ENCODE measurements around the gene PCDHGA10. TPM values are rescaled to one million over a fixed set of nuclear protein-coding genes. Genes with fewer than 3 reads are reported as not detected.
"Not testable (repeated sequence)": the region's sequence is repeated elsewhere in the genome, so short reads cannot be mapped to it uniquely, and the experiment has no call there.

PCDHGA10 gene
- total and polyA plus RNA-seq, 2 donors: 1.6 to 12.3 TPM

- DNase-seq (ENCODE audit: extremely low spot score): no peak
- no peak overlapping the region for H3K4me3 ChIP-seq (ENCODE audit: low read depth, low read length)
- WGBS: 50% methylated on average over 43 of the region's 43 CpGs
- H3K27ac ChIP-seq (ENCODE audit: low read depth): no peak overlapping the region
- no peaks in the 10 kb centered on the region for H3K4me1 ChIP-seq (ENCODE audit: insufficient read depth)
- H3K36me3 ChIP-seq (ENCODE audit: insufficient read depth): no peaks in the 10 kb centered on the region
Measured at GRCh38 chr5:141384471-141385267, 28.1 kb upstream of the PCDHGA10 start.

- WGBS: 9% methylated on average over 19 of the region's 40 CpGs
- not testable (repeated sequence) for H3K27ac ChIP-seq (ENCODE audit: low read depth); H3K36me3 ChIP-seq (ENCODE audit: insufficient read depth); H3K4me1 ChIP-seq (ENCODE audit: insufficient read depth); DNase-seq (ENCODE audit: extremely low spot score)
- H3K4me3 ChIP-seq (ENCODE audit: low read depth, low read length): peak within 1 kb of the TSS; percentile 23
Measured at GRCh38 chr5:141387557-141388311, 25.1 kb upstream of the PCDHGA10 start, which contains the start of gene PCDHGB4. Gene PCDHGB4, plus strand, starts transcription at chr5:141387698. Its CDS starts 187 bp downstream, at chr5:141387885.

GRCh38 chr5:141388661-141389060 lies 24.1 kb upstream of the PCDHGA10 start:
- H3K4me1 ChIP-seq (ENCODE audit: insufficient read depth): no peaks in the 10 kb centered on the region
- no peaks in the 10 kb centered on the region for H3K36me3 ChIP-seq (ENCODE audit: insufficient read depth)
- WGBS: 46% methylated on average over 10 of the region's 10 CpGs
- H3K4me3 ChIP-seq (ENCODE audit: low read depth, low read length): no peak overlapping the region
- H3K27ac ChIP-seq (ENCODE audit: low read depth): no peak overlapping the region
- no peak for DNase-seq (ENCODE audit: extremely low spot score)

- Histone ChIP-seq H3K27ac (ENCODE audit: low read depth) (no peak overlapping the region), H3K4me1 (ENCODE audit: insufficient read depth) (no peaks in the 10 kb centered on the region), H3K36me3 (ENCODE audit: insufficient read depth) (no peaks in the 10 kb centered on the region), H3K4me3 (ENCODE audit: low read depth, low read length) (no peak overlapping the region)
- DNase-seq (ENCODE audit: extremely low spot score): no peak
- WGBS: 33% methylated on average over 77 of the region's 77 CpGs
Measured at GRCh38 chr5:141389153-141390042, 23.4 kb upstream of the PCDHGA10 start.

GRCh38 chr5:141392429-141393198 lies 20.2 kb upstream of the PCDHGA10 start, which contains the start of gene PCDHGA8:
Gene PCDHGA8, plus strand, starts transcription at chr5:141392633. Its CDS starts 181 bp downstream, at chr5:141392814.
- Histone ChIP-seq H3K4me3 (ENCODE audit: low read depth, low read length) (no peak within 1 kb of the TSS), H3K36me3 (ENCODE audit: insufficient read depth) (no peaks in the 10 kb centered on the region), H3K4me1 (ENCODE audit: insufficient read depth) (no peaks in the 10 kb centered on the region), H3K27ac (ENCODE audit: low read depth) (no peak within 1 kb of the TSS)
- whole genome bisulfite sequencing: 25% methylated on average over 38 of the region's 38 CpGs
- no peak for DNase-seq (ENCODE audit: extremely low spot score)

GRCh38 chr5:141393267-141393666 lies 19.5 kb upstream of the PCDHGA10 start:
- no peaks in the 10 kb centered on the region for H3K36me3 ChIP-seq (ENCODE audit: insufficient read depth)
- H3K4me3 ChIP-seq (ENCODE audit: low read depth, low read length): no peak overlapping the region
- WGBS: 32% methylated on average over 21 of the region's 21 CpGs
- H3K27ac ChIP-seq (ENCODE audit: low read depth): no peak overlapping the region
- no peak for DNase-seq (ENCODE audit: extremely low spot score)
- H3K4me1 ChIP-seq (ENCODE audit: insufficient read depth): no peaks in the 10 kb centered on the region

GRCh38 chr5:141394401-141395187 lies 18.2 kb upstream of the PCDHGA10 start:
- H3K4me3 ChIP-seq (ENCODE audit: low read depth, low read length): not testable (repeated sequence)

GRCh38 chr5:141397756-141398551 lies 14.8 kb upstream of the PCDHGA10 start, which contains the start of gene PCDHGB5:
Gene PCDHGB5, plus strand, starts transcription at chr5:141397947. Its CDS starts 181 bp downstream, at chr5:141398128.
- not testable (repeated sequence) for DNase-seq (ENCODE audit: extremely low spot score); H3K4me1 ChIP-seq (ENCODE audit: insufficient read depth); H3K27ac ChIP-seq (ENCODE audit: low read depth); H3K36me3 ChIP-seq (ENCODE audit: insufficient read depth)
- H3K4me3 ChIP-seq (ENCODE audit: low read depth, low read length): peak within 1 kb of the TSS; percentile 6
- 7% methylated on average over 25 of the region's 43 CpGs for WGBS

More at GRCh38 chr5:141394401-141395187, 18.2 kb upstream of the PCDHGA10 start:
- DNase-seq (ENCODE audit: extremely low spot score); H3K4me1 ChIP-seq (ENCODE audit: insufficient read depth); H3K36me3 ChIP-seq (ENCODE audit: insufficient read depth); H3K27ac ChIP-seq (ENCODE audit: low read depth): not testable (repeated sequence)
- 37% methylated on average over 43 of the region's 53 CpGs for WGBS

- H3K4me3 ChIP-seq (ENCODE audit: low read depth, low read length): peak overlapping the region; percentile 6
- H3K36me3 ChIP-seq (ENCODE audit: insufficient read depth): no peaks in the 10 kb centered on the region
- 27% methylated on average over 15 of the region's 15 CpGs for WGBS
- DNase-seq (ENCODE audit: extremely low spot score): no peak
- H3K27ac ChIP-seq (ENCODE audit: low read depth): no peak overlapping the region
- no peaks in the 10 kb centered on the region for H3K4me1 ChIP-seq (ENCODE audit: insufficient read depth)
Measured at GRCh38 chr5:141398608-141399007, 14.2 kb upstream of the PCDHGA10 start.

- Histone ChIP-seq H3K27ac (ENCODE audit: low read depth) (no peak overlapping the region), H3K4me3 (ENCODE audit: low read depth, low read length) (no peak overlapping the region), H3K36me3 (ENCODE audit: insufficient read depth) (no peaks in the 10 kb centered on the region), H3K4me1 (ENCODE audit: insufficient read depth) (no peaks in the 10 kb centered on the region)
- 23% methylated on average over 61 of the region's 61 CpGs for WGBS
- no peak for DNase-seq (ENCODE audit: extremely low spot score)
Measured at GRCh38 chr5:141399555-141400258, 13.1 kb upstream of the PCDHGA10 start.

All from urinary bladder (tissue), 4 donors.